Smooth muscle cell (in vitro differentiated cells): ENCODE measurements around the gene XRRA1. TPM values are rescaled to one million over a fixed set of nuclear protein-coding genes. Genes with fewer than 3 reads are reported as not detected.

Experiments
- DNase-seq: peaks from one replicate; lab custom pipeline; 2025; ENCODE audit not compliant: unreplicated experiment; lab: John Stamatoyannopoulos, UW
- H2AFZ ChIP-seq: fragments of 200-600 bp; sonication (generic); 2 replicates; pipeline ENCODE4 v1.6.0; 2016; ENCODE audit warnings: antibody characterized with exemption, low read depth, mild to moderate bottlenecking
- H3F3A ChIP-seq: fragments of 200-600 bp; sonication (generic); 2 replicates; pipeline ENCODE4 v1.6.0; 2017; ENCODE audit warnings: antibody characterized with exemption, low read depth
- H3K27ac ChIP-seq: fragments of 200-600 bp; sonication (generic); 2 replicates; pipeline ENCODE4 v1.5.1; 2016; ENCODE audit warnings: low read depth, mild to moderate bottlenecking
- H3K27me3 ChIP-seq: fragments of 200-600 bp; sonication (generic); 2 replicates; pipeline ENCODE4 v1.6.1; 2016; ENCODE audit warnings: low read depth, mild to moderate bottlenecking
- H3K36me3 ChIP-seq: fragments of 200-600 bp; sonication (generic); 2 replicates; pipeline ENCODE4 v1.5.1; 2016; ENCODE audit warnings: low read depth
- H3K4me1 ChIP-seq: fragments of 200-600 bp; sonication (generic); 2 replicates; pipeline ENCODE4 v1.5.1; 2016; ENCODE audit warnings: low read depth
- H3K4me2 ChIP-seq: fragments of 200-600 bp; sonication (generic); 2 replicates; pipeline ENCODE4 v1.6.0; 2016; ENCODE audit warnings: mild to moderate bottlenecking
- H3K4me3 ChIP-seq: fragments of 200-600 bp; sonication (generic); 2 replicates; pipeline ENCODE4 v1.5.1; 2016; ENCODE audit warnings: mild to moderate bottlenecking
- H3K79me2 ChIP-seq: fragments of 200-600 bp; sonication (generic); 2 replicates; pipeline ENCODE4 v1.6.0; 2016; ENCODE audit warnings: low read depth, mild to moderate bottlenecking
- H3K9ac ChIP-seq: fragments of 200-600 bp; sonication (generic); 2 replicates; pipeline ENCODE4 v1.6.0; 2016; ENCODE audit warnings: low read depth
- H3K9me3 ChIP-seq: fragments of 200-600 bp; sonication (generic); replicated peaks from 2 replicates; pipeline ENCODE4 v1.5.1; 2016; ENCODE audit warnings: low read depth
- H4K20me1 ChIP-seq: fragments of 200-600 bp; sonication (generic); 2 replicates; pipeline ENCODE4 v1.6.0; 2016; ENCODE audit warnings: low read depth
- CTCF ChIP-seq: fragments of 200-600 bp; sonication (generic); IDR thresholded peaks from 2 replicates; pipeline ENCODE4 v1.5.1; 2017; ENCODE audit warnings: borderline replicate concordance, mild to moderate bottlenecking, antibody characterized with exemption; ENCODE audit not compliant: insufficient read depth, poor library complexity, severe bottlenecking
- WGBS: methylation state at CpG from one replicate; pipeline ENCODE4 v1.1.7; 2016; ENCODE audit warnings: low lambda C conversion rate; 5-methylcytosine and 5-hydroxymethylcytosine counted together
- polyA plus RNA-seq: library from polyadenylated mRNA; unstranded; fragments of >200 nt; fragmentation: Nextera tagmentation; extraction: Ambion mirVana; gene quantifications from 2 replicates; pipeline ENCODE4 v1.2.1, GENCODE V29; 2016
- total RNA-seq: library from RNA; depleted of rRNA; stranded (reverse); fragments of >200 nt; gene quantifications from 2 replicates; pipeline ENCODE4 v1.2.3, GENCODE V29; 2014

The XRRA1 gene
- total and polyA plus RNA-seq, 2 experiments from 2014 or later, result 3.8 to 9.4 TPM

GRCh38 chr11:74957937-74958629 is 9.2 kb upstream of the XRRA1 start:
- Histone ChIP-seq H4K20me1 (peaks cover 100% of the 10 kb centered on the region), H3K9me3 (no peaks in the 10 kb centered on the region), H3K4me1 (peaks cover 9% of the 10 kb centered on the region), H2AFZ (no peak overlapping the region), H3K27me3 (no peaks in the 10 kb centered on the region), H3F3A (peaks cover 4% of the 10 kb centered on the region), H3K36me3 (peaks cover 3% of the 10 kb centered on the region), H3K4me2 (no peak overlapping the region), H3K27ac (no peak overlapping the region), H3K9ac (no peak overlapping the region), H3K79me2 (peaks cover 98% of the 10 kb centered on the region), H3K4me3 (no peak overlapping the region)
- DNase-seq, result no peak
- TF ChIP-seq CTCF, result no peak
- 95% methylated on average over 1 of the region's 1 CpG for WGBS

GRCh38 chr11:74956397-74957015 is 7.6 kb upstream of the XRRA1 start:
- H3K4me2 ChIP-seq, result peak overlapping the region; percentile 59
- peaks cover 4% of the 10 kb centered on the region for H3F3A ChIP-seq
- peaks cover 99% of the 10 kb centered on the region for H4K20me1 ChIP-seq
- no peaks in the 10 kb centered on the region for H3K27me3 ChIP-seq
- H3K9ac ChIP-seq, result no peak overlapping the region
- H3K79me2 ChIP-seq, result peaks cover 98% of the 10 kb centered on the region
- no peaks in the 10 kb centered on the region for H3K9me3 ChIP-seq
- H3K4me1 ChIP-seq, result peaks cover 9% of the 10 kb centered on the region
- TF ChIP-seq CTCF, result no peak
- H3K27ac ChIP-seq, result peak overlapping the region; percentile 72
- 27% methylated on average over 4 of the region's 4 CpGs for WGBS
- no peak for DNase-seq
- no peak overlapping the region for H3K4me3 ChIP-seq
- no peak overlapping the region for H2AFZ ChIP-seq
- peaks cover 3% of the 10 kb centered on the region for H3K36me3 ChIP-seq

GRCh38 chr11:74954199-74954598 is 5.3 kb upstream of the XRRA1 start:
- H3K4me1 ChIP-seq, result peaks cover 21% of the 10 kb centered on the region
- peaks cover 98% of the 10 kb centered on the region for H3K79me2 ChIP-seq
- H3K4me3 ChIP-seq, result no peak overlapping the region
- no peak overlapping the region for H3K4me2 ChIP-seq
- H3K9me3 ChIP-seq, result no peaks in the 10 kb centered on the region
- H3K27me3 ChIP-seq, result no peaks in the 10 kb centered on the region
- H3K9ac ChIP-seq, result no peak overlapping the region
- H3K36me3 ChIP-seq, result peaks cover 3% of the 10 kb centered on the region
- peaks cover 93% of the 10 kb centered on the region for H4K20me1 ChIP-seq
- TF ChIP-seq CTCF, result no peak
- WGBS, result 96% methylated on average over 1 of the region's 1 CpG
- peaks cover 4% of the 10 kb centered on the region for H3F3A ChIP-seq
- DNase-seq, result no peak
- H2AFZ ChIP-seq, result no peak overlapping the region
- no peak overlapping the region for H3K27ac ChIP-seq
